Stimulated activated naive CD8-positive, alpha-beta T cell treated with anti-CD3 and anti-CD28 coated beads, Interleukin-15, Interleukin-2, amounts not matched to agents 100 ng/mL and 50 ng/mL, for 24 hours (primary cell): ENCODE data around the gene KRTAP10-5.
"Not testable (repeated sequence)": the region's sequence is repeated elsewhere in the genome, so short reads cannot be mapped to it uniquely, and the experiment has no call there.

ENCODE experiments used
- H3K27ac Mint-ChIP-seq: one replicate; pipeline ENCODE4 v1.8.0; 2021; ENCODE audit warnings: mild to moderate bottlenecking, mixed read lengths
- H3K27me3 Mint-ChIP-seq: one replicate; pipeline ENCODE4 v1.8.0; 2021; ENCODE audit warnings: mixed read lengths
- H3K36me3 Mint-ChIP-seq: one replicate; pipeline ENCODE4 v1.8.0; 2021; ENCODE audit warnings: low read depth, mixed read lengths
- H3K4me1 Mint-ChIP-seq: one replicate; pipeline ENCODE4 v1.8.0; 2021; ENCODE audit warnings: low read depth, mixed read lengths
- H3K4me3 Mint-ChIP-seq: one replicate; pipeline ENCODE4 v1.8.0; 2021; ENCODE audit warnings: mild to moderate bottlenecking, mixed read lengths
- H3K9me3 Mint-ChIP-seq: one replicate; pipeline ENCODE4 v1.8.0; 2021; ENCODE audit warnings: mixed read lengths

The KRTAP10-5 gene

DNA sequence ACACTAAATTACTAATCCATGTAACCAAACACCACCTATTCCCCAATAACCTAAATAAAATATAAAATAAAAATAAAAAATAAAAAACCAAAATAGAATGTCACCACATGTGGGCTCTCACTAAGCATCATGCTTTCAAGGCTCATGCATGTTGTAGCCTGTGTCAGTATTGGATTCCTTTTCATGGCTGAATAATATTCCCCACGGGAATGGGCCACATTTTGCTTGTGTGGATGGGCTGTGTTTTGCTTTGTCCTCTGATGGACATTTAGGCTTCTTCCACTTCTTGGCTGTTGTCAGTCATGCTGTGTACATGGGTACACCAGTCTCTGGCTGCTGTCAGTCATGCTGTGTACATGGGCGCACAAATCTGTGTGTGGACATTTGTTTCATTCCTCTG, 8.7 kb upstream of the KRTAP10-5 start:
- Mint-ChIP-seq H3K9me3 (no peaks in the 10 kb centered on the region), H3K27me3 (peaks cover 23% of the 10 kb centered on the region), H3K36me3 (no peaks in the 10 kb centered on the region), H3K27ac (no peak overlapping the region), H3K4me3 (no peak overlapping the region), H3K4me1 (no peaks in the 10 kb centered on the region)

DNA sequence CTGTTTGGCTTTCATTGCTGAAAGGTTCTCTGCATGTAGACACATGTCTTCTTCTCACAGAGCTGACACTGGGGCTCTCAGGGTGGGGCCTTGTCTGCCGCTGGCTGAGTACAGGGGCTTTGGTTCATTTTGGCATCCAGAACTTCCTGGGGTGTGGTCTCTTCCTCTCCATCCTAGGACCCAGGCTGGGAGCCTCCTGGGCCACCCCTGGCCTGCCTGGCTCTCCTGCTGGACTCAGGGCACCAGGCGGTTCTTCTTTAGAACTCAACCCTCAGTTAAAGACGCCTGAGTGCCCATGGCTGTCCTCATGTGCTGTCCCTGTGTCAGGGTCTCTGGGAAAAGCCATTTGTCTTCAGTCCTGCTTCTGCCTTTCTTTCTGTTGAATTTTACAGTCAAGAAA, 5.5 kb upstream of the KRTAP10-5 start:
- Mint-ChIP-seq H3K4me3 (no peak overlapping the region), H3K36me3 (peaks cover 8% of the 10 kb centered on the region), H3K27me3 (peaks cover 26% of the 10 kb centered on the region), H3K9me3 (peaks cover 10% of the 10 kb centered on the region), H3K4me1 (peaks cover 2% of the 10 kb centered on the region), H3K27ac (no peak overlapping the region)

- Mint-ChIP-seq H3K4me1 (peaks cover 2% of the 10 kb centered on the region), H3K9me3 (peaks cover 11% of the 10 kb centered on the region), H3K27ac (no peak overlapping the region), H3K36me3 (peaks cover 8% of the 10 kb centered on the region), H3K27me3 (peaks cover 22% of the 10 kb centered on the region), H3K4me3 (no peak overlapping the region)
Measured at GRCh38 chr21:44583800-44584147, 3.4 kb upstream of the KRTAP10-5 start.

- H3K36me3 Mint-ChIP-seq, result peaks cover 8% of the 10 kb centered on the region
- peaks cover 22% of the 10 kb centered on the region for H3K27me3 Mint-ChIP-seq
- no peak overlapping the region for H3K27ac Mint-ChIP-seq
- H3K4me1 Mint-ChIP-seq, result peaks cover 2% of the 10 kb centered on the region
- H3K9me3 Mint-ChIP-seq, result peaks cover 11% of the 10 kb centered on the region
- no peak overlapping the region for H3K4me3 Mint-ChIP-seq
Measured at GRCh38 chr21:44583089-44583799, 2.8 kb upstream of the KRTAP10-5 start.

GRCh38 chr21:44582055-44582454, 1.7 kb upstream of the KRTAP10-5 start:
- peaks cover 20% of the 10 kb centered on the region for H3K27me3 Mint-ChIP-seq
- H3K4me1 Mint-ChIP-seq, result peaks cover 2% of the 10 kb centered on the region
- H3K36me3 Mint-ChIP-seq, result peaks cover 12% of the 10 kb centered on the region
- H3K4me3 Mint-ChIP-seq, result no peak overlapping the region
- peaks cover 20% of the 10 kb centered on the region for H3K9me3 Mint-ChIP-seq
- H3K27ac Mint-ChIP-seq, result no peak overlapping the region

- H3K4me1 Mint-ChIP-seq, result peaks cover 2% of the 10 kb centered on the region
- peaks cover 12% of the 10 kb centered on the region for H3K36me3 Mint-ChIP-seq
- H3K27ac Mint-ChIP-seq, result no peak overlapping the region
- peaks cover 20% of the 10 kb centered on the region for H3K9me3 Mint-ChIP-seq
- H3K27me3 Mint-ChIP-seq, result peaks cover 13% of the 10 kb centered on the region
- no peak overlapping the region for H3K4me3 Mint-ChIP-seq
Measured at GRCh38 chr21:44581158-44581557, 754 bp upstream of the KRTAP10-5 start.

DNA sequence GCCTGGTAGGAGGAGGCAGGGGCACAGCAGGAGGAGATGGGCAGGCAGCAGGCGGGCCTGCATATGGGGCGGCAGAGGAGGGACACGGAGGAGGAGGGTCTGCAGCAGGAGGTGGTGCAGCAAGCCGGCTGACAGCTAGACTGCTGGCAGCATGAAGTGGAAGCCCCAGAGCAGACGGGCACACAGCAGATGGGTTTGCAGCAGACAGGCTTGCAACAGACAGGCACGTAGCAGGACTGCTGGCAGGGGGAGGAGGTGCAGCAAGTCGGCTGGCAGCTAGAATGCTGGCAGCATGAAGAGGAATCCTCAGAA, 615 bp downstream of the KRTAP10-5 start:
- Mint-ChIP-seq H3K27ac (no peak overlapping the region), H3K27me3 (peaks cover 3% of the 10 kb centered on the region), H3K4me1 (peaks cover 2% of the 10 kb centered on the region), H3K36me3 (peaks cover 12% of the 10 kb centered on the region), H3K4me3 (no peak overlapping the region), H3K9me3 (peaks cover 20% of the 10 kb centered on the region)

- Mint-ChIP-seq H3K4me3 (no peak overlapping the region), H3K9me3 (peaks cover 20% of the 10 kb centered on the region), H3K36me3 (peaks cover 12% of the 10 kb centered on the region), H3K27me3 (peaks cover 3% of the 10 kb centered on the region), H3K4me1 (peaks cover 2% of the 10 kb centered on the region), H3K27ac (no peak overlapping the region)
Measured at GRCh38 chr21:44579056-44579832, 1.2 kb downstream of the KRTAP10-5 start.

DNA sequence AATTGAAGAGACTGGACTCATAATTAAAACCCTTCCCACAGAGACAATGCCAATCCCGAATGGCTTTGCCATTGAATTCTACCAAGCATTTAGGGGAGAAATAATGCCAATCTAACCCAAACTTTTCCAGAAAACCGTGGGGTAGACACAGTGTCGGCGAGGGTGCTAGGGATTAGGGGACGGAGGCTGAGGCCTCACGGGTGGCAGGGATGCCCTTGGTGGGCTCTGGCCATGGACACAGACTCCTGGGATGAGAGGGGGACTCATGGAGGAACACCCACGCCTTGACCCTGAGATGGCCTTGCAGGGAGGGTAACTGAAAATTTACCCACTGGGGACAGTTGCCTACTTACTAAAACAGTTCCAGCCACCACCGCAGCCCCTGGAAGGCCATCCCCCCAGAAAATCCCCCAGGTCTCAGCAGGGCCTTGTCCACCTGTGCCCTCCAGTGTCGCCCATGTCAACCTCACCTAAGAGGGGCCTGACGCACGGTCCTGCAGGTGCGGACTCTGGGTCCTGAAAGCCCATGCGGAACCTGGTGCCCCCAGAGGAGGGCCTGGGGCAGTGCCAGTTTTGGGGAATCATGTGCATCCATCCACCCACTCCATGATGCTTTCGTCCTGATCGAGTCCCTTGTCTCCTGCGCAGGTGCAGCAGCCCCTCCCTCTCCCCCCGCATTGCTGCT, 1.9 kb downstream of the KRTAP10-5 start:
- H3K4me3 Mint-ChIP-seq, result no peak overlapping the region
- peaks cover 20% of the 10 kb centered on the region for H3K9me3 Mint-ChIP-seq
- peaks cover 2% of the 10 kb centered on the region for H3K4me1 Mint-ChIP-seq
- peaks cover 12% of the 10 kb centered on the region for H3K36me3 Mint-ChIP-seq
- no peak overlapping the region for H3K27ac Mint-ChIP-seq
- peaks cover 3% of the 10 kb centered on the region for H3K27me3 Mint-ChIP-seq

- peaks cover 6% of the 10 kb centered on the region for H3K36me3 Mint-ChIP-seq
- peaks cover 3% of the 10 kb centered on the region for H3K27me3 Mint-ChIP-seq
- no peak overlapping the region for H3K4me3 Mint-ChIP-seq
- H3K27ac Mint-ChIP-seq, result no peak overlapping the region
- no peaks in the 10 kb centered on the region for H3K4me1 Mint-ChIP-seq
- H3K9me3 Mint-ChIP-seq, result peaks cover 11% of the 10 kb centered on the region
Measured at GRCh38 chr21:44576025-44576420, 4.4 kb downstream of the KRTAP10-5 start.

DNA sequence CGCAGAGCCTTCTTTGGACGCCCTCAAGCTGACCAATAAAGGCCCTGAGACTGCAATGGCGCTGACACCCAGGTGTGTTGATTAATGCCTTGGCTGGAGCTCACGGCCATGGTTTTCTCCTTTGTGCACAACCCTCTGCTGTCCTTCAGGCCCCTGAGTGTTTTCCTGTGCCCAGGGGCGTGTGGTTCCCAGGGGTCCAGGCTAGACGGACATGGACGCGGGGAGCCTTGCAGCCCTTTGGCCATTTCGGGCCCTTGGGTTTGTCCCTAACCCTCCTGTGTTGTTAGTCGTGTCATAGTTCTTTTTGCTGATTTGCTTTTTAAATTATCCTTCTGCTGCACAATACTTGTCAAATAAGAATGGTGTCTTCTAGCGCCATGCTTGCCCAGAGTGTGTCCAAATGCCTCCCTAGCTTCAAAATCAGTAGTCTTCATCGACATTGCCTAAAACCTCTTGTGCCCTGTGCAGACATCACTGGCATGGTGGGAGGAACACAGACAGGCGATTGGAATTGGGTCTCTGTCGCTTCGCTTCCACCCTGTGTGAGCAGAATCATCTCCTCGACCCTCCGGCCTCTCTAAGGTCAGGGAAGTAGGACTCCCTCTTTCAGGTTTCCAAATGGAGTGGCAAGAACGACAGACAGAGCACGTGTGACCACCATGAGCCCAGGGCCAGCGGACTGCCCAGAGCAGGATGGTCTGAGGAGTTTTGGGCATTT, 4.9 kb downstream of the KRTAP10-5 start:
- Mint-ChIP-seq H3K9me3 (peaks cover 9% of the 10 kb centered on the region), H3K27me3 (peaks cover 3% of the 10 kb centered on the region), H3K4me3 (no peak overlapping the region), H3K27ac (no peak overlapping the region), H3K4me1 (no peaks in the 10 kb centered on the region), H3K36me3 (peaks cover 4% of the 10 kb centered on the region)

- Mint-ChIP-seq H3K36me3 (peaks cover 4% of the 10 kb centered on the region), H3K4me1 (no peaks in the 10 kb centered on the region), H3K4me3 (no peak overlapping the region), H3K9me3 (peaks cover 9% of the 10 kb centered on the region), H3K27me3 (peaks cover 3% of the 10 kb centered on the region), H3K27ac (no peak overlapping the region)
Measured at GRCh38 chr21:44574457-44575306, 5.7 kb downstream of the KRTAP10-5 start.

- not testable (repeated sequence) for H3K4me1 Mint-ChIP-seq, H3K27ac Mint-ChIP-seq, H3K36me3 Mint-ChIP-seq, H3K9me3 Mint-ChIP-seq, H3K27me3 Mint-ChIP-seq, H3K4me3 Mint-ChIP-seq
Measured at GRCh38 chr21:44573630-44574456, 6.6 kb downstream of the KRTAP10-5 start, which contains the start of gene KRTAP10-4. TSS of gene KRTAP10-4 (plus strand) at chr21:44573729. CDS start at chr21:44573759, 30 bp downstream.
